ENCODE data around the gene PMEL.
"Not testable (repeated sequence)": the region's sequence is repeated elsewhere in the genome, so short reads cannot be mapped to it uniquely, and the experiment has no call there.

The PMEL gene

DNA sequence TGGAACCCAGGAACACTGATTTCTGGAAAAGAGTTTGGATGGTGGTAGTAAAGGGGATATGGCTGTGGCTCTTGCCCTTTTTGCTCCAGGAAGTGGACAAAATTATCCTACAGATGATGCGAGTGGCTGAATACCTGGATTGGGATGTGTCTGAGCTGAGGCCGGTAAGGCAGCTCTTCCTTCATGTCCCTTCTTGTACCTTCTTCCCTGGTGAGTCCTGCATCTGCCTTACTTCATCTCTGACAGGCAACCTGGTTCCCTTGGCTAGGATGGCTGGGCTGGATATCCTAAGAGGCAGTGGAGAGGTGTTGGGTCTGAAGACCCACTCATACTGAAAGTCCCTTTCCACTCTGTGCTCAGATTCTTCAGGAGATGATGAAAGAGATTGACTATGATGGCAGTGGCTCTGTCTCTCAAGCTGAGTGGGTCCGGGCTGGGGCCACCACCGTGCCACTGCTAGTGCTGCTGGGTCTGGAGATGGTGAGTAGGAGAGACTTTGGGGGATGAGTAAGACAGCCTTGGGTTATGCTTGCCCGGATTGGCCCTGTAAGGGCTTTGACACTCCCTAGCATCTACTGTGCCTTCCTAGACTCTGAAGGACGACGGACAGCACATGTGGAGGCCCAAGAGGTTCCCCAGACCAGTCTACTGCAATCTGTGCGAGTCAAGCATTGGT is 26.9 kb downstream of the PMEL start:
- DNase-seq = peak; percentile 41

DNA sequence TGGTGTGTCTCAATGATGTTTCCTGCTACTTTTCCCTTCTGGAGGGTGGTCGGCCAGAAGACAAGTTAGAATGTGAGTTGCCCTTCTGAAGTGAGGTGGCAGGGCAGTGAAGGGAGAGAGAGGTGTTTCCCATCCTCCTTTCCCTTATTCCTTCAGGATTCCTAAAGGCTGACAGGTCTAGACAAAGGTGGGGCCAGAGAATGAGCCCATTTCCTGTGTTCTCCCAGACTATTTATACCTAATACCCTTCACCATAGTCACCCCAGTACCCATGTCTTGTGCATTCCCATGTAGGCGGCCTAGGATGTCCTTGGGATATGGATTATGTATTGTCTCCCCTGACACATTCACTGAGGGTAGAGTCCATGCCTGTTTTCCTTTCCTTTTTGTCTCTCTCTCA is 27.9 kb downstream of the PMEL start:
- DNase-seq = no peak

- peak; percentile 60 for DNase-seq
These were observed 30.1 kb downstream of the PMEL start for GRCh38 chr12:55935738-55936151.

DNA sequence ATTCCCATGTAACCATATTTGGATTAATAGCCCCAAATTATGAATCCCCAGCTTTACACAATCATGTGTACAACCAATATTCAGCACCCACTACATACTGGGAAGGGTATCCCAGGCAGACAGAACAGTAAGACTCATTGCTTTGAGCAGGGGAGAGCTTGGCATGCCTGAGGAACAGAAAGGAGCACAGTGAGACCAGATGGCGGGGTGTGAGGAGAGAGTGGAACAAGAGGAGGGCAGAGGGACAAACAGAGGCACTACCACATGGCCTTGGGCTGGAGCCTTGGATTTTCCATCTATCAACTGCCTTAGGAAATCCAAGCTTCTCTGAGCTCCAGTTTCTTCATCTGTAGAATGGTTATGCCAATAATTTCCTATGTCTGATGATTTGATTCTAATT is 31.1 kb downstream of the PMEL start:
- DNase-seq = no peak

GRCh38 chr12:55933799-55934742 is 31.8 kb downstream of the PMEL start:
- no peak for DNase-seq

DNA sequence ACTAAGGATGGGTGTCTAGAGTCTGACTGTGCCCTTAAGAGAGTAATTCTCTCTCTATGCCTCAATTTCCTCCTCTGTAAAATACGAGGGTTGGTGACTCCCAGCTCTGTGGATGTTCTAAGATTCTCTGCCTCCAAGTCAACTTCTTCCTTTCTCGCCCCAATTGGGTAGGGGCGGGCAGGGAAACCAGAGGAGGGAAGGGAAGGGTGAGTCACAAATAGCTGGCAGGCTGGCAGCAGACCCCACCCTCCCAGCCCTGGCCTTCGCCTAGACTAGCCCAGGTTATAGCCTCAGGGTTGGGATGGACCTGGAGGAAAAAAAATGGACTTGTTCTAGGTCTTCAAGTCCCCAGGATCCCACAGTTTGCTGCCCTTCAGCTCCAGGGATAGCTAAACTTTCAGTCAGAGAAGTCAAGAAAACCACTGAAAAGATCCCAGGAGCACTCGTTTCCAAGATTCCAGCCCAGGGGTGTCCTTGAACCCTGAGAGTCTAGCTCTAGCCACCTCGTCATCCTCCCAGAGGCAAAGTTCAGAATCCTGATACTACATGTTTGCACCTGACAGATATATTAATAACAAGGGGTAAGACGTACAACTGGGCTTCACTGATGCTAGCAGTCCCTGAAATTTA is 32.6 kb downstream of the PMEL start:
- DNase-seq = no peak

DNA sequence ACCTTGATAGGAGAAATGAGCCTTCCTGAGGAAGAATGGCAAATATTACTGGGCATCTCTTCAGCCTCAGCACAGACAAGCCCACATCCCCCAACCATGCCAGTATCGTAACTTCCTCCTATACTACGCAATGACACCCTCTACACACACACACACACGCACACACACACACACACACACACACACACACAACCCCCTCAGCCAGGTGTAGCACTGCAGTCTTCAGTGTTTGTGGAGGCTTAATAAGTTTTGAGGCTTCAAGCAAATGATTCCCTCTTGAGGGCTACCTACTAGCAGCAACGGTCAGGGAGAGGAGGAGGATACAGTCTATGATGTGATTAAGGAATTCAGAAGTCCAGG is 33.3 kb downstream of the PMEL start:
- DNase-seq = peak; percentile 64

- DNase-seq = peak; percentile 52
These were observed 33.9 kb downstream of the PMEL start for GRCh38 chr12:55931780-55932550.

DNA sequence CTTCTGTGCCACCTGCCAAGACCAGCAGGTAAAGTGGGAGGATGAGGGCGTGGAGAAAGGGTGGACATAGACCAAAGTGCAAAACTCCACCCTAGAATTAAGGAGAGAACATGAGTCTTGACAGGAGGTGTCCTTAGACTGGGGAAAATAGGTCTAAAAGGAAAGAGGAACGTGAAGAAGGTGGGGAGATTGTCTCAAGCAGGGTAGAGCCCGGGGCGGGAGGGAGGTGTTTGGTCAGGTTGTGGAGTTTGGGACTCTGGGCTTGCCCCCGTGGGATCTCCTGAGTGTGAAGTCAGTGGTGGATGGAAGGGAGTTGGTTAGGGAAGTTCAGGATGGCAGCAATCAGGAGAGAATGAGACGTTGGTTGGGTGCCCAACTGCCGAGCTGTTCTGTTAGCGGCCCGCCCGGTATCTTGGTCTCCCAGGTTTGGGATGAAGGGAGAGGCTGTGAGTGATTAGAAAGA is 34.5 kb downstream of the PMEL start:
- no peak for DNase-seq

GRCh38 chr12:55930771-55931316 is 35.0 kb downstream of the PMEL start, which contains the start of gene DGKA:
DGKA (plus strand) TSS chr12:55931162; CDS start chr12:55936504, 5,342 bp downstream.
- DNase-seq = peak; percentile 92

DNA sequence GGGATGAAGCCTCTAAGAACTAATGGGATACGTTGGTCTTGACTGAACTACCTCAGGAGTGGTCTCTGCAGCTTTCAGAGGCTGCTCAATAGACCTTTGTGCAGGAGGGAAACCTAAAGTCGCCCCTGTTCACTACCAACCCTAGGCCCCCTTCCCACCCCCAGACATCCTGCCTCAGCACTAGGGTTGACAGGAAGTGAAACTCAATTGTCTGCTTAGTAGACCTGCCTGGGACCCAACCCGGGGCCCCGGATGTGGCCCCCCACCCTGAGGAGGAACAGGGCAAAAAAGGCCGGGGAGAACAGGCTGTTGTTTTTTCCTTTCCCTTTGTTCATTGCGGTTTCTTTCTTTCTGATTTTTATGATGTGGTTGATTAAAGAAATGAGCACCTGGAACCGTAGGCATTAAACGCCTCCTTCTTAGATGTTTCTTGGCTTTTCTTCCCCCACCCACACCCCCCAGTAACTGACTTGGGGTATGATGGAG is 36.5 kb downstream of the PMEL start:
- peak; percentile 90 for DNase-seq

GRCh38 chr12:55927588-55928502 is 38.0 kb downstream of the PMEL start, which contains the start of gene PYM1:
PYM1 (minus strand) TSS chr12:55927894; CDS start chr12:55927761, 133 bp downstream.
- peak; percentile 83 for DNase-seq

DNA sequence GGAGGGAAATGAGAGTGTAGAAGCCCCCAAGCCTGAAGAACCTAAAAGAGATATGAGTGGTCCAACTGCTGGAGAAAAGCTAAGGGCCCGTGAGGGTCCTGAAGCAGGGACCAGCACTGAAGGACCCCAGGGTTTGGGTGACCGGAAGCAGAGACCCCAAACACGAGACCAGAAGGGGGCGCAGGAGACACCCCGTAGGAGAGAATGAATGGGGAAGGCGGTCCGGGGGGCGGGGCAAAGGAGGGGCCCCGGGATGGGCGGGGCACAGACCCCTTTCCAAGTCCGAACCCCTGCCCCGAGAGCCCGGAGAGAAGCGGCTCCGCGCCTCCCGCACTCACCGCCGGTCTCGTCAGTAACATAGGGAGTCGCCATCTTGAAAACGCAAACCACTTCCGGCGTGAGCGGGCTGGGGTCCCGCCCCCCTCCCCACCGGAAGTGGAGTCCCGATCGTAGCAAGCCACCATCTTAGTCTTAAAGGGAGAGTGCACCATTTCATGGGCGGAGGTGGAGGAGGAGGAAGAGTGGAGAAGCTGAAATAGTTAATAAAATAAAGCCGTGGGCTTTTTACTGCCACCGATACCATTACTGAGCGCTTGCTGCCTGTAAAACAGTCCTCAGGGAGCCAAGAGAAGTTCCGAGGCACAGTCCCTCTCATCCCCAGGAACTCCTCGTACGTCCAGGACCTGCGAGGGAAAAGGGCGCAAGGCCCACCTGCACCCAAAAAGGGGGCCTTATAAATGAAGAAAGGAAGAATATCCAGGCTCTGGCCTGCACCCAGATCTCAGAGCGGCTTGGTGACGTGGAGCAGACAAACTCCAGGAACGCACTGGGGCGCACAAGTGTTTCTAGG is 38.9 kb downstream of the PMEL start:
- DNase-seq = peak; percentile 95

DNA sequence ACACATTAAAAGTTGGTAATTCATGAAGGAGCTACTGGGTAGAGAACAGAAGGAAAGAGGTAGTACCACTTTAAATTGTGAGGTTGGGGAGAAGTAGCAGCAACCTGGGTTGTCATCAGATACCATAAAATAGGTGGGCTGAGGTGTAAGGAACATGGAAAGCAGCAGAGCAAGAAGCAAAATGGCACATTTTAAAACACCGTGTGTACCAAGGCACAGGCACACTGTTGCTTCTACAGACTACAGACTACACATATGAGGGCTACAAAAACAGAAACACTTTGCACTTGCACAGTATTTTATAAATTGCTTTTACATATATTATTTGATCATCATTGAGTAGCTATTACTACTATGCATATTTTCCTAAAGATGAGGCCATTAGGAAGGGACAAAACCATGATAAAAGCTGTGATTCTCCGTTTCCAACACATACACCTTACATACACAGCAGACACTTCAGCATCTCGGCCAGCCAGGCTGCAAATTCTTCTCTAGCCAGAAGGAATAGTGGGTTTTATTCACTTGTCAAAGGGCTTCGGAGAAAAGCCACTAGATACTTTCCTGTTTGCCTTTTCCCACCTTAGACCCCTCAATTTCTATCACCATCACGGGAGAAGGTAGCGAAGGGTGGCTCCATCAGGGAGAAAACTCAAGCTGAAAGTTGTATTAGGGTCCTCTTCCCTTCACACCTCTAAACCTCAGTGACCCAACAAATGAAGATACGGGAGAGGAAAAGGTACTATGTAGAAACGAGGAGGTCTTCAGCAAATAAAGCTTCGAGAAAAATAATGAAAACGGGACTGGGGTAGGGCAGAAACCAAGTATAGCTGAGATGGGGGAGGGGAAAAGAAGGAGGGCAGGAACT is 39.7 kb downstream of the PMEL start:
- DNase-seq = no peak

DNA sequence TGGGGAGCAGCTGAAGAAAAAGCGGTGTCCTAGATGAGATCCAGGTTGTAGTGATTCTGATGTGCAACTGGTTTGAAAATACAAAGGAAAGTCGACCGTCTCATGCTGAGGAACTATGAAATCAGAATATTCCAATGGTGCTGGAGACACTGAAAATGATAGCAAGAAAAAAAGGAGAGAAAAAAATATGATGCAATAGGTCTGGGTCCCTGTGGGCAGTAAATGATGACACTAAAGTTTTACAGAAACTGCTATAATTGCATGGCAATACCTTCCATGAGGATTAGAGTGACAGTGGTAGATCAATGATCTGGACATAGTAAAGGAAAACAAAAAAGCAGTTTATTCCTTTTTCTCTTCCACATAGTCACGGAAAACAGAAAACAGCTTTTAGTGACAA is 40.5 kb downstream of the PMEL start:
- no peak for DNase-seq

DNA sequence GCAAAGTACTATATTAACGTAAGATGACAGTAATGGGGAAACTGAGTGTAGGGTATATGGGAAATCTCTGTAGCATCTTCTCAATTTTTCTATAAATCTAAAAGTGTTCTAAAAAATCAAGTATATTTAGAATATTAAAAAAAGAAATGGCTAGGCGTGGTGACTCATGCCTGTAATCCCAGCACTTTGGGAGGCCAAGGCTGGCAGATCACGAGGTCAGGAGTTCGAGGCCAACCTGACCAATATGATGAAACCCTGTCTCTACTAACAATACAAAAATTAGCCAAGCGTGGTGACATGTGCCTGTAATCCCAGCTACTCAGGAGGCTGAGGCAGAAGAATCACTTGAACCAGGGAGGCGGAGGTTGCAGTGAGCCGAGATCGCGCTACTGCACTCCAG is 42.2 kb downstream of the PMEL start:
- DNase-seq = not testable (repeated sequence)

GRCh38 chr12:55922126-55922525 is 43.7 kb downstream of the PMEL start:
- no peak for DNase-seq

- not testable (repeated sequence) for DNase-seq
These were observed 46.8 kb downstream of the PMEL start for GRCh38 chr12:55919032-55919431.

GRCh38 chr12:55915482-55915859 is 50.4 kb downstream of the PMEL start:
- DNase-seq = no peak
